Stimulated activated CD4-positive, alpha-beta T cell treated with anti-CD3 and anti-CD28 coated beads, Interleukin-4, amount 100 ng/mL, for 1 hour (primary cell): ENCODE results near the gene CDKAL1.
A peak's percentile ranks its signal among the peaks of the same experiment; 100 is the strongest.
"Not testable (repeated sequence)": the region's sequence is repeated elsewhere in the genome, so short reads cannot be mapped to it uniquely, and the experiment has no call there.

Source experiments
- DNase-seq: peaks from one replicate; pipeline ENCODE4 v3.0.0-alpha.2; 2020

The CDKAL1 gene

GRCh38 chr6:20534295-20535262 lies at the start of gene CDKAL1:
Gene CDKAL1 (plus strand): TSS chr6:20534457. CDS start chr6:20546351, 11,894 bp downstream.
- DNase-seq = peak; percentile 87

GRCh38 chr6:20486641-20487040 lies 47.6 kb upstream of the CDKAL1 start:
- no peak for DNase-seq

- DNase-seq = no peak
Observed at GRCh38 chr6:20487669-20488375, 46.4 kb upstream of the CDKAL1 start.

GRCh38 chr6:20490591-20490990 lies 43.7 kb upstream of the CDKAL1 start:
- no peak for DNase-seq

GRCh38 chr6:20492099-20492498 lies 42.2 kb upstream of the CDKAL1 start:
- DNase-seq = no peak

GRCh38 chr6:20497216-20498040 lies 36.8 kb upstream of the CDKAL1 start:
- no peak for DNase-seq

GRCh38 chr6:20498041-20498385 lies 36.2 kb upstream of the CDKAL1 start:
- DNase-seq = no peak

GRCh38 chr6:20509212-20509611 lies 25.0 kb upstream of the CDKAL1 start:
- DNase-seq = no peak

- no peak for DNase-seq
Observed at GRCh38 chr6:20511852-20512251, 22.4 kb upstream of the CDKAL1 start.

- DNase-seq = not testable (repeated sequence)
Observed at GRCh38 chr6:20525208-20525607, 9.0 kb upstream of the CDKAL1 start.

GRCh38 chr6:20529086-20529448 lies 5.2 kb upstream of the CDKAL1 start:
- not testable (repeated sequence) for DNase-seq

GRCh38 chr6:20532881-20533280 lies 1.4 kb upstream of the CDKAL1 start:
- DNase-seq = no peak

- DNase-seq = no peak
Observed at GRCh38 chr6:20533746-20534294, 437 bp upstream of the CDKAL1 start.

GRCh38 chr6:20538131-20538662 lies 3.9 kb downstream of the CDKAL1 start:
- DNase-seq = no peak

GRCh38 chr6:20538907-20539306 lies 4.7 kb downstream of the CDKAL1 start:
- no peak for DNase-seq

GRCh38 chr6:20539387-20539786 lies 5.1 kb downstream of the CDKAL1 start:
- no peak for DNase-seq

GRCh38 chr6:20540683-20541082 lies 6.4 kb downstream of the CDKAL1 start:
- no peak for DNase-seq

GRCh38 chr6:20541382-20541781 lies 7.1 kb downstream of the CDKAL1 start:
- no peak for DNase-seq

GRCh38 chr6:20542927-20543602 lies 8.8 kb downstream of the CDKAL1 start:
- DNase-seq = no peak

GRCh38 chr6:20548264-20548663 lies 14.0 kb downstream of the CDKAL1 start:
- no peak for DNase-seq

GRCh38 chr6:20549398-20549797 lies 15.1 kb downstream of the CDKAL1 start:
- DNase-seq = not testable (repeated sequence)

GRCh38 chr6:20554326-20554725 lies 20.1 kb downstream of the CDKAL1 start:
- no peak for DNase-seq
